Measurements from ENCODE around the gene CHN1. TPM values are rescaled to one million over a fixed set of nuclear protein-coding genes. Genes with fewer than 3 reads are reported as not detected.

The CHN1 gene
- polyA plus RNA-seq, 1 donor (not counting 4 experiments of a cell fraction or from before 2014, with no cell fraction given) = 2.3 TPM

- no peaks in the 10 kb centered on the region for H3K9me3 ChIP-seq (ENCODE audit: control insufficient read depth, low read depth, low read length)
- dilution Hi-C loops (cut with MboI; ENCODE audit: extremely low pct_ligation_motif_present, low sequenced_read_pairs) = no loop called here
- no peaks in the 10 kb centered on the region for H3K79me2 ChIP-seq (ENCODE audit: control insufficient read depth, insufficient read depth, low read length)
- H3K9me1 ChIP-seq (ENCODE audit: control insufficient read depth, extremely low read depth, insufficient read depth, low read length) = no peaks in the 10 kb centered on the region
- no peak overlapping the region for H2AFZ ChIP-seq (ENCODE audit: control insufficient read depth, low read length)
- H3K27me3 ChIP-seq (ENCODE audit: control insufficient read depth, extremely low read depth, insufficient read depth, low read length) = no peaks in the 10 kb centered on the region
- no peak overlapping the region for H3K9ac ChIP-seq (ENCODE audit: control insufficient read depth, extremely low read depth, insufficient read depth, low read length)
- no peak overlapping the region for H3K4me3 ChIP-seq (ENCODE audit: control insufficient read depth in 2 of 3, extremely low read depth in 1 of 3, insufficient read depth in 2 of 3, low read depth in 1 of 3, low read length in 3 of 3)
- FAIRE-seq (no peak), DNase-seq (ENCODE audit: low read depth, low spot score) (no peak)
- no peaks in the 10 kb centered on the region for H3K36me3 ChIP-seq (ENCODE audit: control insufficient read depth in 2 of 2, extremely low read depth in 1 of 2, insufficient read depth in 2 of 2, low read length in 2 of 2)
- no peak overlapping the region for H3K4me2 ChIP-seq (ENCODE audit: control insufficient read depth, extremely low read depth, insufficient read depth, low read depth, low read length)
- no peaks in the 10 kb centered on the region for H3K4me1 ChIP-seq (ENCODE audit: control insufficient read depth, extremely low read depth, insufficient read depth, low read length)
- TF ChIP-seq CTCF (optimal IDR thresholded peaks at IDR 0.05 in 1 of 3, IDR thresholded peaks at IDR 0.05 in 1 of 3, conservative IDR thresholded peaks at IDR 0.05 in 1 of 3; ENCODE audit: extremely low read depth in 1 of 3, insufficient read depth in 2 of 3, low read length in 3 of 3) (no peak), EZH2 (IDR thresholded peaks at IDR 0.05; ENCODE audit: low read length) (no peak)
- H3K27ac ChIP-seq (ENCODE audit: control insufficient read depth, insufficient read depth, low read length) = no peak overlapping the region
- H4K20me1 ChIP-seq (ENCODE audit: control insufficient read depth, extremely low read depth, insufficient read depth, low read length) = no peaks in the 10 kb centered on the region
These were observed 145.5 kb downstream of the CHN1 start for GRCh38 chr2:174859563-174860169.

GRCh38 chr2:174858745-174859144, 146.4 kb downstream of the CHN1 start:
- dilution Hi-C loops (cut with MboI; ENCODE audit: extremely low pct_ligation_motif_present, low sequenced_read_pairs) = no loop called here
- Histone ChIP-seq H3K79me2 (ENCODE audit: control insufficient read depth, insufficient read depth, low read length) (no peaks in the 10 kb centered on the region), H3K4me3 (ENCODE audit: control insufficient read depth in 2 of 3, extremely low read depth in 1 of 3, insufficient read depth in 2 of 3, low read depth in 1 of 3, low read length in 3 of 3) (no peak overlapping the region), H3K36me3 (ENCODE audit: control insufficient read depth in 2 of 2, extremely low read depth in 1 of 2, insufficient read depth in 2 of 2, low read length in 2 of 2) (no peaks in the 10 kb centered on the region), H3K4me2 (ENCODE audit: control insufficient read depth, extremely low read depth, insufficient read depth, low read depth, low read length) (no peak overlapping the region), H3K9me1 (ENCODE audit: control insufficient read depth, extremely low read depth, insufficient read depth, low read length) (no peaks in the 10 kb centered on the region), H4K20me1 (ENCODE audit: control insufficient read depth, extremely low read depth, insufficient read depth, low read length) (no peaks in the 10 kb centered on the region), H2AFZ (ENCODE audit: control insufficient read depth, low read length) (no peak overlapping the region), H3K27ac (ENCODE audit: control insufficient read depth, insufficient read depth, low read length) (no peak overlapping the region), H3K9ac (ENCODE audit: control insufficient read depth, extremely low read depth, insufficient read depth, low read length) (no peak overlapping the region), H3K4me1 (ENCODE audit: control insufficient read depth, extremely low read depth, insufficient read depth, low read length) (no peaks in the 10 kb centered on the region), H3K9me3 (ENCODE audit: control insufficient read depth, low read depth, low read length) (no peaks in the 10 kb centered on the region), H3K27me3 (ENCODE audit: control insufficient read depth, extremely low read depth, insufficient read depth, low read length) (no peaks in the 10 kb centered on the region)
- DNase-seq (ENCODE audit: low read depth, low spot score) = no peak
- no peak for FAIRE-seq
- TF ChIP-seq EZH2 (IDR thresholded peaks at IDR 0.05; ENCODE audit: low read length) = no peak

- no peaks in the 10 kb centered on the region for H3K27me3 ChIP-seq (ENCODE audit: control insufficient read depth, extremely low read depth, insufficient read depth, low read length)
- no peak overlapping the region for H3K9ac ChIP-seq (ENCODE audit: control insufficient read depth, extremely low read depth, insufficient read depth, low read length)
- no peaks in the 10 kb centered on the region for H3K9me3 ChIP-seq (ENCODE audit: control insufficient read depth, low read depth, low read length)
- H4K20me1 ChIP-seq (ENCODE audit: control insufficient read depth, extremely low read depth, insufficient read depth, low read length) = no peaks in the 10 kb centered on the region
- H3K4me3 ChIP-seq (ENCODE audit: control insufficient read depth in 2 of 3, extremely low read depth in 1 of 3, insufficient read depth in 2 of 3, low read depth in 1 of 3, low read length in 3 of 3) = no peak overlapping the region
- H3K27ac ChIP-seq (ENCODE audit: control insufficient read depth, insufficient read depth, low read length) = no peak overlapping the region
- TF ChIP-seq EZH2 (IDR thresholded peaks at IDR 0.05; ENCODE audit: low read length) = no peak
- no peak for TF ChIP-seq CTCF (optimal IDR thresholded peaks at IDR 0.05 in 1 of 3, IDR thresholded peaks at IDR 0.05 in 1 of 3, conservative IDR thresholded peaks at IDR 0.05 in 1 of 3; ENCODE audit: extremely low read depth in 1 of 3, insufficient read depth in 2 of 3, low read length in 3 of 3)
- no peaks in the 10 kb centered on the region for H3K4me1 ChIP-seq (ENCODE audit: control insufficient read depth, extremely low read depth, insufficient read depth, low read length)
- H3K4me2 ChIP-seq (ENCODE audit: control insufficient read depth, extremely low read depth, insufficient read depth, low read depth, low read length) = no peak overlapping the region
- H3K36me3 ChIP-seq (ENCODE audit: control insufficient read depth in 2 of 2, extremely low read depth in 1 of 2, insufficient read depth in 2 of 2, low read length in 2 of 2) = no peaks in the 10 kb centered on the region
- dilution Hi-C loops (cut with MboI; ENCODE audit: extremely low pct_ligation_motif_present, low sequenced_read_pairs) = no loop called here
- no peaks in the 10 kb centered on the region for H3K79me2 ChIP-seq (ENCODE audit: control insufficient read depth, insufficient read depth, low read length)
- no peak overlapping the region for H2AFZ ChIP-seq (ENCODE audit: control insufficient read depth, low read length)
- FAIRE-seq (no peak), DNase-seq (ENCODE audit: low read depth, low spot score) (no peak)
- H3K9me1 ChIP-seq (ENCODE audit: control insufficient read depth, extremely low read depth, insufficient read depth, low read length) = no peaks in the 10 kb centered on the region
These were observed 148.7 kb downstream of the CHN1 start for GRCh38 chr2:174856447-174856846.
